ENCODE results near the gene CRIP3.

- TF ChIP-seq CTCF (IDR thresholded peaks at IDR 0.05; ENCODE audit: low read depth, low read length, missing input control) (no peak), ZBTB33 (IDR thresholded peaks at IDR 0.05) (no peak), ATF3 (IDR thresholded peaks at IDR 0.05) (no peak), MAX (IDR thresholded peaks at IDR 0.05) (no peak)
Observed at GRCh38 chr6:43260791-43261190, 47.8 kb downstream of the CRIP3 start.
